Stimulated activated CD8-positive, alpha-beta memory T cell treated with anti-CD3 and anti-CD28 coated beads, Interleukin-15, amount 100 ng/mL, for 48 hours (primary cell): ENCODE data around the gene HRH2.
A peak's percentile ranks its signal among the peaks of the same experiment; 100 is the strongest.

Experiments used
- DNase-seq, 2 donors: peaks; one replicate each; pipeline ENCODE4 v3.0.0-alpha.2; 2020; ENCODE audit warnings: low read depth in 2 of 2

The HRH2 gene

DNA sequence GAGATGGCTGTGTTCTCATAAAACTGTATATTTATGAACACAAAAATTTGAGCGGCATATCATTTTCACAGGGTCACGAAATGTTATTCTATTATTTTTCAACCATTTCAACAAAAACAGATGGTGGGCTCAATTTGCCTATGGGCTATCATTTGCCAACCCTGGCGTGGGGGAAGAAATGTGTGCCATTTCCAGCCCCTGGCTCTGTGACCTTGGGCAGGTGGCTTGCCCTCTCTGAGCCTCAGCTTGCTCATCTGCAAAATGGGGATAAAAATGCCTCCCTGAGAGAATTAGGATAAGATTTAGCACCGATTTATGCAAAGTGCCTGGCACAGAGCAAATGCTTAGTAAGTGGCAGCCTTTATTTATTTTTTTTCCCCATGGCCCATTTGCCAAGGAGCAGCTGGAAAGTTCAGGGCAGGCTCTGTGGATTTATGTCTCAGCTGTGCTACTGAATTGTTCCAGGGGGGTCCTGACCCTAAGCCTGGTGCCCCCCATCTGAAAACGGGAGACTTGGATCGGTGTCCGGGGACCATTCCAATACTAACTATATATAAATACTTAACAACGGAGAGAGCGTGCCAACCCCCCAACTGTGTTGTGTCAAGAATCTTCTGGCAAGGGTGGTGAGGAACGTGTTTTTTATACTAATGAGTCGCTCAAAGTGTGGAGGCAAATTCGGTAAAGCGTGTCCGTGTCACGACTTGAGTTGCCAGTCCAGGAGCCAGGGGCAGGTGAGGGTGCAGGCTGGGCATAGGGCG is 34.5 kb downstream of the HRH2 start:
- no peak for DNase-seq

DNA sequence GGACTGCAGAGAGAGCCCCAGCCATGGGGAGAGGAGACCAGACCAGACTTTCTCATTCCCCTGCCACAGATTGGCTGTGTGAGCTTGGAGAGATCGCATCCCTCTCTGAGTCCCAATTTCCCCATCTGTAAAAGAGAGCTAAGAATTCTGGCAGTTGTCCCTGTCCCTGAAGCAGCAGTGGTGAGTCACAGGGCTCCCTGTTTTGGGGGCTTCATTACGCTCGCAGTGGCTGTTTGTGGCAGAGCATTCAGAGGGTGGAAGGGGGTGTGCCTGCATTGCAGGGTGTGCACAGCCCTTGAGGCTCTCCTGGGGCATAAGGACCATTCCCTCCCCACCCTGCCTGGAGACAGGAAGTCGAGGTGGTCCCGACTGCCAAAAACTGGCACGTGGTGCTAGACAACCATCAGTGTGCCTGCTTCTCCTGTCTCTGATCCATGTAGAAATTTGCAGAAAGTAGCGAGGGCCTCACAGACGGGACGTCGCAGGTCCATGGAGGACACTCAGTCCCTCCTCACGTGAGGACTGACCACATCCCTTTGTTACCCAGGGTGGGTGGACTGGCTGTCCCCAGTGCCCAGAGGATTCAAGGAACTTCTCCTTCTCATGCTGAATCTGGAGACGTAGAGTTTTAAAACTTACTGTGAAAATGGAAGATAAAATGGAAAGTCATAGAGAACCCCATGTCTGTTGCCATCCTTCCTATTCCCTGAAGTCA is 35.3 kb downstream of the HRH2 start:
- no peak for DNase-seq

DNA sequence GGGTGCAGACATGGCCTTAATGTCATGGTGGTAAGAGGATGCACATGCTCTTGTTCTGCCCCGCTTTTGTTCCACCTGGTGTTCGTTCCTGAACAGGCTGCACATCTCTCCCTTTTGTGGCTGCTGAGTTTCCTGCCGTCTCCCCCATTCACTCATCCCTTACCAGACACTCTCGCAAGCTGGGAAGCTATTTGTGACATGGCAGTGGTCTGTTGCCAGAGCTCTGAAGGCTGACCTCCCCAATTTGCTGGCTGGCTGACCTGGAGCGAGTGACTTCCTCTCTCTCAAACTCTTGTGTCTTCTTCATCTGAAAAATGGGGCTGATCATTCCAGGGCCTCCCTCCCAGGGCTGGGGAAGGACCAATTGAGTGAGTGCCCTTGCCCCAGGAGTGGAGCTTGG is 35.9 kb downstream of the HRH2 start:
- no peak for DNase-seq

DNA sequence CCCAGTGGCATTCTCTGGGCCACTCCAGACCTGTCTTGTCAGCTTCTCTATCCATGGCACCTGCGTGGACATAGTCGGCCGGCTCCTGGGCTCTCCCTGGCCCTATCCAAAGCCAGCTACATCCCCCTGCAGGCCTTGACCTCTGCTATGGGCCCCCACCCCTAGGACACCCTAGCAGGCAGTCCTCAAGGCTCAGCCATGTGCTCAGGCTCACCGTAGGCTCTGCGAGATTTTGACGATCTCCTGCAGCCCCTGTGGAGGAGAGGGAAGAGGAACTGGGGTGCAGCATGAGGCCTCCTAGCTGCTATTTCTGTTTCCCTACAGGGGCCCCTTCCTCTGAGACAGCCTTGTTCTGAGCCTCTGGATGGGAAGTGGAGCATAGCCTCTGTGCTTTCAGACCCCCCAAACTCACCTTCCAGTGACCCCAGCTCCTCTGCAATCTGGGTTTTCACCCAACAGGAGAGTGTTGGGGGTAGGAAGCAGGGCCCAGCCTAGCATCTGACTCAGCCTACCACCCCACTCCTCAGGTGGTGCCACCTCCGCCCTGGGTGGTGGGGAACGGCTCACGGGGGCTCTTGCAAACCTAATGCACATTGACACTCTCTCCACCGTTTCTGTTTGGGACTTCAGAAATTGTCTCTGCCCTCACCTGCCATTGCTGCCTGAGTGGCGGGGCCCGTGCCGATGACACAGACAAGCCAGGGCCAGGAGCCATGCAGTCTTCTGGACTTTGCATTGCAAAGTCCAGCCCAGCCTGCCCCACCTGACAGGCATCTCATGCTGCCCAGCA is 36.7 kb downstream of the HRH2 start:
- DNase-seq: no peak

DNA sequence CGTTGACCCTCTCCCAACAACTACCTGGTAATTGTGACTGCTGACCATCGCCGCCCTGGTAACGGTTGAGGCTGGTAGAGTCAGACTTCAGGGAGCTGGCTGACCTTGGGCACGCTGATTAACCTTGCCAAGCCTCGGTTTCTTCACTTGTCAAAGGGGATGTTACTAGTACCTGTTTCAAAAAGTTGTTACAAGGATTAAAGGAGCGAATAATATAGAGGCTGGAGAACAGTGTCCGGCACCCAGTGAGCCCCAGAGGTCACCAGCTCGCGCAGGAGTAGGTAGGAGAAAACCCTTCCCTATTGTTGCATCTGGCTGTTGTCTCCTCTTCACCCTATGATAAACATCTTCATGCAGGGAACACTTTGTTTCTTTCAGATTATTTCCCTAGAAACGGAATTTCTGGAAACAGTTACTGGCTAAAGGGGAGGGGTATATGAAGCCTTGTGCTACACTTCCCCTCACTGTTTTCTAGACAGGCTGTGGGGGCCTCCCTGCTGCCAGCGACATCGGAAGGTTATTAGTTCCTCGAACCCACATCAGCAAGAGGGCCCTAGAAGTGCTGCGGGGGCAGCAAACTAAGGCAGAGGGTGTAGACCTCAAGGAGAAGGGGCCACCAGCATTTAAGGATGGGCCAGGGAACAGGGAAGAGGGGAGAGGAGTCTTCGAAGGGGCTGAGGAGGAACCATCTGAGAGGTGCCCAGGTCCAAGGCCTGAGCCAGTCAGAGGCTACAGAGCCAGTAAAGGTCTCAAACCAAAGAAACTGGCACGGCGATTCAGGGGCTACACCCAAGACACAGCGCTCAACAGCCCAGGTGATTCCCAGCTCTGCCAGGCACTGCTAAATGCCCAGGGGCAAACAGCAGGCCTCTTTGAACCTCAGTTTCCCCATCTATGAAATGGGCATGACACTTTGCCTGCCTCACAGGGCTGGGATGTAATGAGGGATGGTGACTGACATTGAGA is 37.6 kb downstream of the HRH2 start:
- DNase-seq: no peak

DNA sequence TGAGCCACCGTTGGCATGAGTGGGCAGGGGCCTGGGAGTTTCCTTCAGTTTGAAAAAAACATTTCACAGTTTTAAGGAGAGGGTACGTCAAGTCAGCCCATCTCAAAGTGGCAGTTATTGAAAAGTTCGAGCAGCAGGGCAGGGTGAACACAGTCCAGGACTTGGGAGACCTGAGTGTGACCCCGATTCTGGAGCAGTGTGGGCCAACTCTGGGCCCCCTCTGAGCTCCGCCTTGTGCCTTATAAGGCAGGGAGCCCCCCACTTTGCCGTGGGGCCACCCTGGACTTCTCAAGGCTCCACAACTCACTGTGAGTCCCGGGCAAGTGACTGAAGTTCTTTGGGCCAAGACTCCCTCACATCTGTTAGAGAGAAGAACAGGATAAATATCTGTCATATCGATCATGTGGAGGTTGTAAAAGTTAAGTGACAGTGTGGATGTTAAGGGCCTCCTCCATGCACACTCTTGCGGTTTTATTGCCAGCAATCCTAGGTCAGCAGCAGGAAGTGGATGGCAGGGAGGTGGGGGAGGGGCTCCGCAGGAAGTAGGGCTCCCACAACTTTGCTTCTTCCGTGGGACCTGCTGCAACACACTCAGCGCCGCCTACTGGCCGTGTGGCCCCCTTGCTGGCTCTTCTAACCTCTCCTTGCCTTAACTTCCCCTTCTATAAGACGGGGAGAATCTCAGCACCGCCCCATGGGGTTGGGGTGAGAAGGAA is 38.4 kb downstream of the HRH2 start:
- DNase-seq: peak; percentile 62 to 65

DNA sequence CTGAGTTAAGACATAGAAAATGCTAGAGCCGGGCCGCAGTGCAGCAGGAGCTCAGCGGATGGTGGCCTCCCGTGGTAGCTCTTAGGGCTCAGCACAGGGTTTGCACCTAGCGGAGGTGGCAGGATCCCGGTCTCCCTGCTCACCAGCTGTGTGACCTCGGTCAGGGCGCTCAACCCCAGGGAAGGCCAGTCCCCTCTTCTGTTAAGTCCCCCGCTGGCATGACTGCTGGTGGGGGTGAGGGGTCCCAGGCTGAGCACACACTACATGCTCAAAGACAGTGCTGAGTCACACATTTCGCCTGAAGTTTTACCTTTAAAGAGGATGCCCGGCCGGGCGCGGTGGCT is 39.0 kb downstream of the HRH2 start:
- DNase-seq: no peak

DNA sequence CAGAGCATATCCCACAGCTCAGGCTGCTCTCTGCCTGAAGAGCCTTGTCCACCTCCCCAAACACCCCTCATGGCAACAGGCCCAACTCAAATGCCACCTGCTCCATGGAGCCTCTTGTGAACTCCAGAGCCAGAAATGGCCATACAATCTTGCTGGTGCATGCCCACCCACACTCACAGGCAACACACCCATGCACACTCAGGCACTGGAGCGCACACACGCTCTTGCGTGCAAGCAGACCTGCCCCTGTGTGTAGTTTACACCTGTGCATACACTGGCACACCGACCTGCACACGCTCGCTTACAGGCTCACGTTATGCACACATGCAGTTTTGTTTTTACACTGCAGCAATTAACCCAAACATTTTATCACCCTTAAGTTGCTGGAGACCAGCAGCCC is 40.0 kb downstream of the HRH2 start:
- no peak for DNase-seq

DNA sequence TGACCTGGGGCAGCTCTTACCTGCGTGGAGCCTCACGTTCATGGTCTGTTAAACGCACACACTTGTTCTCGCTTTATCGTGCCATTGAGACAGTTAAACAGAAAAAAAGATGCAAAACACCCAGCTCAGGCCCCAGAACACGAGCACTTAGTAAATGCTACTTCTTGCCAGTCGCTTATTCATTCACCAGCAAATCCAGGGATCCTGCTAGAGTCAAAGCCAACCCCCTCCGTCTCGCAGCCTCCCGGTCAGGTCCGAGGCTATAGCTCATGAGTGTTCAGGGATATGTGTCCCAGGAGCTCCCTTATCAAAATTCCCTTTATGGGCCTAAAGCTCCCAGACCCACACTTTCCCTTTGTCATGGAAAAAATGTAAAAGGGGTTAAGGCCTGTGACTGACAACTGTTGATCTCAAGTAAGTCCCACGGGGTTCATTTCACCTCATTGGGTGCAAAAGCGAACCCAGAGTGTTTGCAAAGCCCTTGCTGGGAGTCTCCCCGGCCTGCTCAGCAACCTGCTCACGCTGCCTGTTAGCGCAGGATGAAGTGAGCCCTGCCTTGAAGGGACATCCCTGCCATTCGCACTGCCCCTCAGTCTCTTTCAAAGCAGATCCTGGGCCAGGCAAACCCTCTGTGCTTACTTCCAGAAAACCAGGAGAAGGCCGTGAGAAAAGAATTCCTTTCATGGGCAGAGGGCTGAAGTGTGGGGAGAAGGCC is 40.7 kb downstream of the HRH2 start:
- no peak for DNase-seq

DNA sequence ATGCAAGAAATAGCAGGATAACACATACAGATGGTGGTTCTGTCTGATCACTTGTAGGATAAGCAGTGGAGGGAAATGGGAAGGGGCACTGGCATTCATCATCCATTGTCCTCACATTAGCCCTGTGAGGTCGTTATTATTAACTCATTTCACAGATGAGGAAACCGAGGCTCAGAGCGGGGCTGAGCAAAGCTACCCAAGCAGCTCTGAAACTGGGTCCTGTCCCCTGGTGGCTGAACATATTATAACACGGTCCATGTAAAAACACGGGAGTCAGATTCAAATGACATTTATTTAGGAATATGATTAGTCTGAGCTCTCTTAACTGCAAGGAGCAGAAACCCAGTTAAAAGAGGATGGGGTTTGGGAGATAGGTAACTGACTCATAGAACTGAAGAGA is 43.1 kb downstream of the HRH2 start:
- DNase-seq: no peak

DNA sequence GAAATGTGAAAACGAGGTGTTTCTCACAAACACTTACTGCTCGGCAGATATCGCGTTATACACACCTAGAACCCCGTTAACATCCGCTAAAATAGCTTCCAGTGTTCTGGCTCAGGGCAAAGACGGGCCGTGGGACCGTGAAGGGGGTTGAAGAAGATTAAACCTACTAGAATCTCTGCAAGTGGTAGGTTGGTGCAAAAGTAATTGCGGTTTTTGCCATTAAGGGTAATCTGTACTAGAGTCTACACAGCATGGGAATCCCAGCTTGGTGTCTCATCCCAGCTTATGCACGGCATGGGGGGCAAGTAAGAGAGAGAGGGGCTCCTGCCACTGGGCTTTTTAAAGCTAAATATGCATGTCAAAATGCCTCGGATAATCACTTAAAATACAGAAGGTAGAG is 43.9 kb downstream of the HRH2 start:
- no peak for DNase-seq

DNA sequence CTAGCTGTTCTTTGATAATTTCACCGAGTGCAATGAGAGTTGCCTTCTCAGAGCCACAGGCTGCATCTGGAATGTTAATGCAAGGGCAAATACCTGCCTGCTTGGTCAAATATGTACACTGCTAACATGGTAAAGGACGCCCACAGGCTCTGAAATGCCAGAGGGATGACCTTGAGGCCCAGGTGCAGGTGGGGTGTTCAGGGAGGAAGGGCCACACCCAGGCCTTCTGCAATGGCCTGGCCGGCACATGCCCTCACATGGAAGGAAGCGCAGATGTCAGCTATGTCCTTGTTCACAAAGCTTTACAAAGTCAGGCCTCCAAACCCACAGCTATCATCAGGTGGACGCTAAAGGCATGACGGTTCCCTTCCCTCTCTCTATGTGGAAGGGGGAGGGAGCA is 48.6 kb downstream of the HRH2 start:
- no peak for DNase-seq

DNA sequence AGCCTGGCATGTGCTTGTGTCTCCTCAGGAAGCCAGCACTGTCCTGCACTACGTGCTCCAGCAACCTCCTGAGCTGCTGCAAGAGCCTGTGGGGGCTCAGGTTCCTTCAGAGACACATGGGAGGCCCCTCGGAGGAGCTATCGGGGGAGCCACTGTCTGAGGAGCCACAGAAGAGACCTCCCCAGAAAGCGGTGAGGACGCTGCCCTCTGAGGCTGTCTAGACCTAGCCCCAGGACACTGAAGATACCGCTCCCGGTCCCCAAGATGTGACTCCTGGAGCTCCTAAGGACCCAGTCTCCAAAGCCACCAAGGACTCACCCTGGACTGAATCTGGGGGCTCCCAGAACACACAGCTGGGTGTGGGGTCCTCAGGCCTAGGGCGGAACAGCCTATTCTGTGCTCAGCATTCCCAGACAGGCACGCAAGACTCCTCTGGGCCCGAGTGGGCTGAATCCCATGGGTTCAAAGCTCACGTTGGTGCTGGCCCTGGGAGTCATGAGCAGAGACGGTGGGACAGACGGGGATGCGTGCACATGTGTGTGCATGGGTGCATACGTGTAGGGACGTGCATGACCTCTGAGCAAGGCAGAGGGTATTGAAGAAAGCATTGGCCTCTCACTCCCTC is 50.0 kb downstream of the HRH2 start:
- no peak for DNase-seq

DNA sequence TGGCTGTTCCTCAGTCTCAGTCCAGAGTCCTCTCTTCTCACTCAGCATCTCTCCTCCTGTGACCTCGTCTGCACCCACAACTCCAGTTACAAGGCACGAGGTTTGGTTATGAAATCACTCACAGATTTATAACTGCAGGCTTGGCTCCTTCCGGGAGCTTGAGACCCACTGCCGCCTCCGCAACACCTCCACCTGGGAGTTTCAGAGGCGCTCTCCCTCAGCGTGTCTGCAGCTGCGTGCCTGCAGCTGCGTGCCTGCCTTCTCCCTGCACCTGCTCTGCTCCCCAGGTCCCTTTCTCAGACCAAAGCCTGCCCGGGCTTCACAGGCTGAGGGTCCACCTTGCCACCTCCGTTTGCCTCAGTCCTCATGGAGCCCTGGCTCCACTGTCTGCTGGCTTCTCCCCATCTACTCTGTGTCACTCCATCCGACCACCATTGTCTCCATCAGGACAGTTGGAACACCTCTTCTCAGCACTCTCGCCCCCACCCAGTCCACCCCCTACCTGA is 51.5 kb downstream of the HRH2 start:
- no peak for DNase-seq

DNA sequence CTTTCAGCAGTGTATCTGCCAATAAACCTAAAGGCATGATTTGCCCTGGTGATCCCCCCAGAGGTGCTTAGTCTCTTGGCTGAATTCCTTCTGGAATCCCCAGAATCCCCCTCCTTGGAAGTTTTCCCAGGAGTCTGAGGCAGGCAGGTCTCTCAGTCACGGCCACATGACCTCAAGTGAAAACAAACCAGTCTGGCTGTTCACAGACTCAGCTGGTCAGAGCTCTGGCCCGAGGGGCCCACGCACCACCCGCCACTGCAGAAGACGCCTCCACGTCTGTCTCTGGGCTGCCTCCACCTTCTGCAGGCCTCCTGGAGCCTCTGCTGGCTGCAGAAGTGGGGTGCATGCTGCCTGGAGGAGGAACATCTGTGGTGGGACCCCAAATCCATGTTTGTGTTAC is 52.5 kb downstream of the HRH2 start:
- DNase-seq: no peak

DNA sequence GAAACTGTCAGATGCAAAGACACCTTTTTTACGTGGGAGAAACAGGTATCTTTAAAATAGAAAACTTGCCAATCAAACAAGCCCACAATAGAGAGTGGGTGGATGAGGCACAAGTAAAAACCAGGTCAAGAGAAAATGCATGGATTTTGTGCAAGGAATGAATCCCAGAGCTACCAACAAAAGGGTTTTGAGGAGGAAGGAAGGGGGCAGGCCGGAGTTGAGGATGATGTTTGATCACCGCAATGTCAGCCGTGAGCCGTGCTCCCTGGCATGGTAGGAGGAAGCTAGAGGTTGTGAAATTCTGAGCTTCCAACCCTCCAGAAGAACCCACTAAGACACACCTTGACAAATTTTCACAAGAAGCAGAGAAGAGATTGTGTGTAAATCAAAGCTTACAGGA is 53.2 kb downstream of the HRH2 start:
- DNase-seq: no peak

DNA sequence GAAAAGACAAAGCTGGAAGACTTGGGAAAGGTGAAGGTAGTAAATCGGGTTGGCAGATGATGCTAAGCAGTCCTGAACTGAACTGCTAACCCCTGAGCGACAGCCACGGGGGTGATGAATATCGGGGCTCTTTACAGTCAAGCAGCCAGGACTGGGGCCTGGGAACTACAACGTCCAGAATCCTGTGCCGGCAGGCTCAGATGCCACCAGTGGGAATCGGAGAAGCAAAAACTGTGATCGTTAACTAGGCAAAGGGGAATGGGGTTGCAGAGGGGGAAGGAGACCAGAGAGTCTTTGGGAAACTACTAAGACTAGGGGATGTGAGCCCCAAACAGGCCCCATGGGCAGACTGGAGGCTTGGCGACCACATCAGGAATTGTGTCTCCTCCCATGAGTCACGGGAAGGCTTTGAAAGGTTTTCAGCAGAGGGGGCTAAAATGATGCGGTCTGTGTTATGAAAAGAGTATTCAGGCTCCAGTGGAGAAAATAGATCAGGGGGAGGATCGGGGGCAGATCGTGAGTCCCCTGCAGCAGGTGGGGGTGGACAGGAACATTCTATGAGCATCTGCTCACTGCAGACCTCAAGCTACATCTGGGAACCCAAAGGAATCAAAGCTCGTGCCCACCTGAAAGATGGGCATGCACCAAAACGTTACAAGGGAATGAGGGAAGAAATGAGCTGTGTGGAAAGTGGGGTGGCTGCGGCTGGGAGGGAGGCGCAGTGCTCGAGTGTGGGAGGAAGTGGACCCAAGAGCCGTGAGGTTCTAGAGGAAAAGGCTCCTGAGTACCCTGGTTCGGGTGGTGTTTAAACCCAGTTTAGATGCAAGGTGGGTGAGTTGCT is 53.8 kb downstream of the HRH2 start:
- DNase-seq: no peak

DNA sequence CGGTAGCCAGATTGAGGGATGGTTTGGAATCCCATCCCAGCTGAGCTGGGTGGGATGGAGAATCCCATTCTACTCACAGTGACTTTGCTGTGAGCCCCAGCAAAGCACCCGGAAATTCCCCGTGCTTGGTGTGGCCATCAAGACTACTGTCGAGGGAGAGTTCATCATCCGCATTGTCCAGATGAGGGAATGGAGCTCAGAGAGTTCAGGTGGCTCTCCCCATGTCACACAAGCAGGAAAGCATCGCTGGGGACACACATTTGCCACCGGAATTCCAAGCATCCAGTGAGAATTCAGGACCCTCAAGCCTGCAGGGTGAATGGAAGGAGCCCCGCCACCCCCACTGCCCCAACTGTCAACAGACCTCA is 54.4 kb downstream of the HRH2 start:
- no peak for DNase-seq

DNA sequence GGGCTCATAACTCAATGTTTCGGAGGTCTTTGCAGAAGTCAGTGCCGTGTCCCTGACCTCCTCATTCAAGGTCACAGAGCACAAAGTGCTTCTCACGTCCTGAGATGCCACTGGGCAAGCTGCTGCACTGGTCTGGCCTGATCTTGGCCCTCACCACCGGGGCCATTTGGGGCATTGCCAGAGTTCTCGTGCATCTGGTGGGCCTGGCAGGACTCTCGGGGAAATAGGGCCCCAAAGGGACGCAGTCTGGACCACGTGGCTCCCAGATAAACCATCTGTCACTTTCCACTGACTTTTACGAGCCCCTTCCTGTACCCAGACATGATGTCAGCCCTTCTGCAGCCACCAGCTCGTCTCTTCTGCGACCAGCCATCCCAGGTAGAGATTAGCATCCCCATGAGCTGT is 54.8 kb downstream of the HRH2 start:
- DNase-seq: no peak
